ENCODE measurements around the gene HIF3A.
"Not testable (repeated sequence)": the region's sequence is repeated elsewhere in the genome, so short reads cannot be mapped to it uniquely, and the experiment has no call there.

The HIF3A gene

GRCh38 chr19:46294494-46294893, 2.3 kb upstream of the HIF3A start:
- DNase-seq (ENCODE audit: low read depth) = no peak

GRCh38 chr19:46295401-46296201, 1.2 kb upstream of the HIF3A start:
- no peak for DNase-seq (ENCODE audit: low read depth)

GRCh38 chr19:46296202-46296480, 701 bp upstream of the HIF3A start:
- no peak for DNase-seq (ENCODE audit: low read depth)

GRCh38 chr19:46297700-46298478, 1.0 kb downstream of the HIF3A start:
- DNase-seq (ENCODE audit: low read depth) = peak; percentile 33

GRCh38 chr19:46298479-46299003, 1.7 kb downstream of the HIF3A start:
- DNase-seq (ENCODE audit: low read depth) = peak; percentile 10

- peak; percentile 82 for DNase-seq (ENCODE audit: low read depth)
Measured at GRCh38 chr19:46299004-46299509, 2.2 kb downstream of the HIF3A start.

- DNase-seq (ENCODE audit: low read depth) = no peak
Measured at GRCh38 chr19:46299695-46300094, 2.9 kb downstream of the HIF3A start.

- no peak for DNase-seq (ENCODE audit: low read depth)
Measured at GRCh38 chr19:46303322-46303690, 6.5 kb downstream of the HIF3A start.

GRCh38 chr19:46303691-46304397, 7.0 kb downstream of the HIF3A start:
- DNase-seq (ENCODE audit: low read depth) = no peak

- no peak for DNase-seq (ENCODE audit: low read depth)
Measured at GRCh38 chr19:46306501-46306900, 9.7 kb downstream of the HIF3A start.

GRCh38 chr19:46308510-46308909, 11.7 kb downstream of the HIF3A start:
- no peak for DNase-seq (ENCODE audit: low read depth)

- no peak for DNase-seq (ENCODE audit: low read depth)
Measured at GRCh38 chr19:46309056-46309455, 12.2 kb downstream of the HIF3A start.

- DNase-seq (ENCODE audit: low read depth) = no peak
Measured at GRCh38 chr19:46311444-46311843, 14.6 kb downstream of the HIF3A start.

GRCh38 chr19:46313540-46314469, 17.0 kb downstream of the HIF3A start:
- DNase-seq (ENCODE audit: low read depth) = peak; percentile 73

- no peak for DNase-seq (ENCODE audit: low read depth)
Measured at GRCh38 chr19:46317339-46317738, 20.5 kb downstream of the HIF3A start.

- no peak for DNase-seq (ENCODE audit: low read depth)
Measured at GRCh38 chr19:46319613-46320012, 22.8 kb downstream of the HIF3A start.

GRCh38 chr19:46320559-46320958, 23.7 kb downstream of the HIF3A start:
- no peak for DNase-seq (ENCODE audit: low read depth)

- DNase-seq (ENCODE audit: low read depth) = no peak
Measured at GRCh38 chr19:46321653-46322052, 24.8 kb downstream of the HIF3A start.

GRCh38 chr19:46323227-46323626, 26.4 kb downstream of the HIF3A start:
- not testable (repeated sequence) for DNase-seq (ENCODE audit: low read depth)

- no peak for DNase-seq (ENCODE audit: low read depth)
Measured at GRCh38 chr19:46324277-46324676, 27.4 kb downstream of the HIF3A start.

- DNase-seq (ENCODE audit: low read depth) = no peak
Measured at GRCh38 chr19:46326608-46327007, 29.8 kb downstream of the HIF3A start.

Measured in fibroblast of gingiva (primary cell).